ENCODE data around the gene RTL5. TPM values are rescaled to one million over a fixed set of nuclear protein-coding genes. Genes with fewer than 3 reads are reported as not detected.
A peak's percentile ranks its signal among the peaks of the same experiment; 100 is the strongest.

The RTL5 gene
- total and polyA plus RNA-seq, 10 of the 15 experiments (the other 5 are each of a cell fraction or from before 2014, with no cell fraction given): under 0.01 to 0.10 (median 0.03) TPM; not detected in 5

- Histone ChIP-seq H3K36me3 (ENCODE audit: control insufficient read depth in 2 of 2, insufficient read depth in 2 of 2, low read length in 1 of 2) (no peaks in the 10 kb centered on the region), H3K79me2 (ENCODE audit: control insufficient read depth, insufficient read depth, low read length) (no peaks in the 10 kb centered on the region), H3K9ac (ENCODE audit: control insufficient read depth, insufficient read depth, low read length) (no peak overlapping the region), H3K4me2 (ENCODE audit: control insufficient read depth, insufficient read depth) (no peak overlapping the region; the same call in none of the 2 replicates), H3K27me3 (replicated peaks in 1 of 2; ENCODE audit: control insufficient read depth in 2 of 2, insufficient read depth in 2 of 2, low read length in 1 of 2) (peaks cover 0 to 1% of the 10 kb centered on the region in 2 experiments; a peak in 1 of 4 replicates), H2AFZ (ENCODE audit: control insufficient read depth, low read depth, low read length) (no peak overlapping the region), H3K9me3 (replicated peaks; ENCODE audit: control insufficient read depth, insufficient read depth, low read length) (no peaks in the 10 kb centered on the region), H4K20me1 (ENCODE audit: control insufficient read depth, insufficient read depth) (no peaks in the 10 kb centered on the region), H3K27ac (ENCODE audit: control insufficient read depth, insufficient read depth) (no peak overlapping the region), H3K4me1 (ENCODE audit: control insufficient read depth, insufficient read depth, low read length) (peaks cover 19% of the 10 kb centered on the region), H3K4me3 (no peak overlapping the region)
- in situ Hi-C loops (cut with MboI): no loop called here
- TF ChIP-seq IKZF1 (conservative IDR thresholded peaks at IDR 0.05) (peak; percentile 16; the same call in 1 of the 2 replicates), RCOR1 (conservative IDR thresholded peaks at IDR 0.05; ENCODE audit: low read depth, low read length) (no peak), SP1 (IDR thresholded peaks at IDR 0.05; ENCODE audit: low read depth, low read length) (no peak), BHLHE40 (IDR thresholded peaks at IDR 0.05; ENCODE audit: borderline replicate concordance in 1 of 2, low read depth in 2 of 2, low read length in 1 of 2) (peak; percentile 12 to 43; a peak in 1 of 4 replicates), CTCF (IDR thresholded peaks at IDR 0.05 in 2 of 3, conservative IDR thresholded peaks at IDR 0.05 in 1 of 3; ENCODE audit: control insufficient read depth in 2 of 3, extremely low read depth in 1 of 3, insufficient read depth in 1 of 3, low read depth in 3 of 3, low read length in 3 of 3) (0 out of 6 replicates have a peak, but pooled peaks of 1 of the 3 experiments have one; percentile 13), RUNX3 (IDR thresholded peaks at IDR 0.05; ENCODE audit: low read length) (peak; percentile 84), NR2F1 (conservative IDR thresholded peaks at IDR 0.05) (no peak)
- WGBS (ENCODE audit: insufficient coverage, insufficient replicate concordance, low lambda C conversion rate, missing lambda C conversion rate): 21% methylated on average over 6 of the region's 6 CpGs
- ChIA-PET CTCF (interaction anchor here (1.8 kb wide), 1 partner anchor 83 kb away, joined by 7 read pairs; no protein-coding TSS in a partner anchor), RAD21 (ENCODE audit: unreplicated experiment) (no interaction called here), POLR2A (no interaction called here), SMC1A (ENCODE audit: uncharacterized antibody, unreplicated experiment) (no interaction called here)
- BruUV-seq (replicated peaks): no TSS peak
- peak; percentile 56 for DNase-seq (ENCODE audit: low read depth, low spot score)
- peak; percentile 56 for ATAC-seq
- no peak for FAIRE-seq
- intact Hi-C loops (cut with micrococcal nuclease; ENCODE audit: unreplicated experiment): loop anchor here (10.0 kb wide), 1 partner anchor 591 kb away; no protein-coding TSS in a partner anchor
Measured at GRCh38 chrX:72105436-72105835, 26.3 kb downstream of the RTL5 start.

Measured in GM12878 (cell line).